NCI-H2227 treated with DMSO at 0.1 percent for 48 hours (cell line): Measurements from ENCODE around the gene ABCB6.

Experiments used
- DNase-seq: peaks from one replicate; lab custom pipeline; 2025; lab: John Stamatoyannopoulos, UW

ABCB6 gene

DNA sequence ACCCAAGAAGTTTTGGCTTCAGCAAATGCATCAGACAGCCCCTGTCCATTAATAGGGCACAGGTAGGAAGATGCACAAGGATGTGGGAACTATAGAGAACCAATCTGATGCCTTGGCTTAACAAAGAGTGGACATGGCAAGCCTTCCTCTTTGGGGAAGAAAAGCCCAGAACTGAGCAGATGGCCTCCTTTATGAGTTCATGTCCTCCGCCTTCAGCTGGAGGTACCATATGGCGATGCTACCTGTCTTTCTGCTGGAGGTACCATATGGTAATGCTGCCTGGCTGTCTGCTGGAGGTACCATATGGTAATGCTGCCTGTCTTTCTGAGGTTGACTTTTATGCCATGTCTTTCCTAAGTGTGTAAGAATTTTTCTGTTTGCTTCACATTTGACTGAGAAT lies 34.6 kb downstream of the ABCB6 start:
- no peak for DNase-seq

DNA sequence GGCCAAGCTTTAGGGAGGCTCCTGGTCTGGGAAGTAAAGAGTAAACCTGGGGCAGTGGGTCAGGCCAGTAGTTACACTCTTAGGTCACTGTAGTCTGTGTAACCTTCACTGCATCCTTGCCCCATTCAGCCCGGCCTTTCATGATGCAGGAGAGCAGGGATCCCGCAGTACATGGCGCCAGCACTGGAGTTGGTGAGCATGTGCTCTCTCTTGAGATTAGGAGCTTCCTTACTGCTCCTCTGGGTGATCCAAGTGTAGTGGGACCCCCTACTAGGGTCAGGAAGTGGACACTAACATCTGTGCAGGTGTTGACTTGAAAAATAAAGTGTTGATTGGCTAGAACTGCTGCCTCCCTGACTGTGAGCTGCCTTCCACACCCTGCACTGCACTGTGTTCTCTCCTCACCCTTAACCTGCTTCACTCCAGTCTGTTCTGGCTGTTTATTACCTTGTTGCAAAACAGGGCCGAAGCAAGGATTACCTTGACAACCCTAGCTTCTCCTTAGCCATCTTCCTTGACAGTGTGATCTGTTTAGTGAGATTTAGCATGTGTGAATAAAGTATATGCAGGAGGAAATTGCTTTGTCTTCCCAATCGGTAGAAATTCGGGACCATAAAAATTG lies 35.5 kb downstream of the ABCB6 start:
- DNase-seq, result no peak

DNA sequence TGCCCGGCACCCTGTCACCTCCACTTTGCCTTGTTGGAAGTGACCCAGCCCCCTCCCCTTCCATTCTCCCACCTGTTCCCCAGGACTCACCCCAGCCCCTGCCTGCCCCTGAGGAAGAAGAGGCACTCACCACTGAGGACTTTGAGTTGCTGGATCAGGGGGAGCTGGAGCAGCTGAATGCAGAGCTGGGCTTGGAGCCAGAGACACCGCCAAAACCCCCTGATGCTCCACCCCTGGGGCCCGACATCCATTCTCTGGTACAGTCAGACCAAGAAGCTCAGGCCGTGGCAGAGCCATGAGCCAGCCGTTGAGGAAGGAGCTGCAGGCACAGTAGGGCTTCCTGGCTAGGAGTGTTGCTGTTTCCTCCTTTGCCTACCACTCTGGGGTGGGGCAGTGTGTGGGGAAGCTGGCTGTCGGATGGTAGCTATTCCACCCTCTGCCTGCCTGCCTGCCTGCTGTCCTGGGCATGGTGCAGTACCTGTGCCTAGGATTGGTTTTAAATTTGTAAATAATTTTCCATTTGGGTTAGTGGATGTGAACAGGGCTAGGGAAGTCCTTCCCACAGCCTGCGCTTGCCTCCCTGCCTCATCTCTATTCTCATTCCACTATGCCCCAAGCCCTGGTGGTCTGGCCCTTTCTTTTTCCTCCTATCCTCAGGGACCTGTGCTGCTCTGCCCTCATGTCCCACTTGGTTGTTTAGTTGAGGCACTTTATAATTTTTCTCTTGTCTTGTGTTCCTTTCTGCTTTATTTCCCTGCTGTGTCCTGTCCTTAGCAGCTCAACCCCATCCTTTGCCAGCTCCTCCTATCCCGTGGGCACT lies 36.2 kb downstream of the ABCB6 start:
- DNase-seq, result no peak

DNA sequence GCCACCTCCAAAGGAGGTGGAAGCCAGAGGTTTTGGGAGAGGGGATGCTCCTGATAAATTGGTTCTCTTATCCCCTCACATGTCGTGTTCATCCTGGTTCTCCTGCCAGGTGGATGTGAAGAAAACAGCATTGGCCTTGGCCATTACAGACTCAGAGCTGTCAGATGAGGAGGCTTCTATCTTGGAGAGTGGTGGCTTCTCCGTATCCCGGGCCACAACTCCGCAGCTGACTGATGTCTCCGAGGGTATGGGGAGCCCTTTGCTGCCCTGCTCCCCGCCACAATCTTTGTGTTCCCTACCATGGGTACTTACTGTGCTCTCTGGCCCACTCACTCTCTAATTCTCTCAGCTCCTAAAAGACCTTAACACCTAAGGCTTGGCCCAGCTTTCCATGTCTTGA lies 37.2 kb downstream of the ABCB6 start:
- DNase-seq, result no peak

DNA sequence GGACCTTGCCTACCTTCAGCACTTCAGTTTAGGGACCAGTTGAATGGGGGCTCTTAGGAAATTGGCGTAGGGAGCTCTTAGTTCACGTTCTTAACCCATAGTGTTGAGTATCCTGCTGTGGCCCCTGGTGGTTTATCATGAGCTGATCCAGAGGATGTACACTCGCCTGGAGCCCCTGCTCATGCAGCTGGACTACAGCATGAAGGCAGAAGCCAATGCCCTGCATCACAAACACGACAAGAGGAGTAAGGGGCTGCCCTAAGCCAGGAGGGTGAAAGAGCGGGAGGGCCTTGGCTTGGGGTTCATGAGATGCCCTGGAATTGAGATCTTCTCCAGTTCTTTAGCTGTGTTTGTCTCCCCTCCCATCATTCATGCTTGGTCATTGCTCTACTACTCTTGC lies 37.8 kb downstream of the ABCB6 start:
- no peak for DNase-seq

DNA sequence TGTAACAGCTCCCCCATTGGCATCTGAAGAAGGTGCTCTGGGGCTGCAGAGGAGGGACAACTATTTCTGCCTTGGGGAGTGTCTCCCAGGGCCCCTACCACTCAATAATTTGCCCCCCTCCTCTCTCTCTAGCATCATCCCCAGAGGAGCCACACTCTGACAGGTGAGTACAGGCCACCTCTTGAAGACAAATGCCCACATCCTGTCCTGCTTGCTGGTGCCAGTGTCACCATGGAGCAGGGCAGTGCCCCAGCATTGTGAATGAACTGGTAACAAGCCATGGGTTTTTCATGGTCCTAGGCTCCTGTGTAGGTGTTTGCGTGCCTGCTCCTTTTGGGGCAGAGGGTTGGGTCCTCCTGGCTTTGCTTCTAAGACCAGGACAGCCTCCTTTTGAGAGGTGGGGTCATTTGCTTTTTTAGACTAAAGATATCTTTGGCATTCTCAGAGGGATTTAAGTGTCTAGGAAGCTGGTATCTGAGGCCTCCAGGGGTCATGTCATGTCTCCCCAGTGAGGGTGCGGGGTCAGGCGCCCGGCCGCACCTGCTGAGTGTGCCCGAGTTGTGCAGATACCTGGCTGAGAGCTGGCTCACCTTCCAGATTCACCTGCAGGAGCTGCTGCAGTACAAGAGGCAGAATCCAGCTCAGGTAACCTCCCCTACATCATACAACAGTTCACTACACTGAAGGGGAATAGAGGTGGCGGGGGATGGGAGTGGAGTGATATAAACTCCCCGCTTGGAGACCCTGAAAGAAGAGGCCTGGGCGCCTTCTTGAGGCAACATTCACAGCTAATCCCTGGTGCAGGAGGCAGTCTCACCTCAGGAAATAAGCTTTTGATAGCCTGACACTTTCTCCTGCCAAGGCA lies 38.9 kb downstream of the ABCB6 start:
- DNase-seq, result no peak

DNA sequence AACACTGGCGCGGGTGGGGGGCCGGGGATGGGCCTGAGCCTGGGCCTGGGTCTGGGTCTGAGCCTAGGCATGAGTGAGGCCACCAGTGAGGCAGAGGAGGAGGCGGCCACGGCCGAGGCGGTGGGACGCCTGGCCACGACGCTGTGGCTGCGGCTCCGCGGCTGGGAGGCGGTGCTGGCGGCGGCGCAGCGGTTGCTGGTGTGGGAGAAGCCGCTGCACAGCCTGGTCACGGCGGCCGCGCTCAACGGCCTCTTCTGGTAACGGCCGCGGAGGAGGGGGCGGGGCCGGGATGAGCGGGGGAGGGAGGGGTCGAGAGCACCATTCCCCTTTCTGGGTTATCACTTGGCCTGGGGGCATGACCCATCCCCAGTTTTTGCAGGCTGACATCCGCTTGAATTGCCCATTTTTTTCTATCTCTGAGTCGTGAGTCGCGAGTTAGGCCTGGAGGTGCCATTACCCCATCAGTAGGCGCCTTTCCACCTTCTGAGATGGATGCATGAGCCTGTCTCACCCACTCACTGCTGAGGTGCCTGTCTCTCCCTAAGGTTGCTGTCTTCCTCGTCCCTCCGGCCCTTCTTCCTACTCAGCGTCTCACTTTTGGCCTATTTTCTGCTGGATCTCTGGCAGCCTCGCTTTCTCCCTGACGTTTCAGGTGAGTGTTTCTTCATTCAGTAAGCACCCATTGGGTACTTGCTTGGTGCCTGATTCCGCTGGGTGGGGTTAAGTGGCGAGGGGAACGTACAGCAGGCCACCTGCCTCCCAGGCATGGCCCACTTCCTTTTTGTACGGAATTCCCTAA lies 40.2 kb downstream of the ABCB6 start:
- DNase-seq, result peak; percentile 31

DNA sequence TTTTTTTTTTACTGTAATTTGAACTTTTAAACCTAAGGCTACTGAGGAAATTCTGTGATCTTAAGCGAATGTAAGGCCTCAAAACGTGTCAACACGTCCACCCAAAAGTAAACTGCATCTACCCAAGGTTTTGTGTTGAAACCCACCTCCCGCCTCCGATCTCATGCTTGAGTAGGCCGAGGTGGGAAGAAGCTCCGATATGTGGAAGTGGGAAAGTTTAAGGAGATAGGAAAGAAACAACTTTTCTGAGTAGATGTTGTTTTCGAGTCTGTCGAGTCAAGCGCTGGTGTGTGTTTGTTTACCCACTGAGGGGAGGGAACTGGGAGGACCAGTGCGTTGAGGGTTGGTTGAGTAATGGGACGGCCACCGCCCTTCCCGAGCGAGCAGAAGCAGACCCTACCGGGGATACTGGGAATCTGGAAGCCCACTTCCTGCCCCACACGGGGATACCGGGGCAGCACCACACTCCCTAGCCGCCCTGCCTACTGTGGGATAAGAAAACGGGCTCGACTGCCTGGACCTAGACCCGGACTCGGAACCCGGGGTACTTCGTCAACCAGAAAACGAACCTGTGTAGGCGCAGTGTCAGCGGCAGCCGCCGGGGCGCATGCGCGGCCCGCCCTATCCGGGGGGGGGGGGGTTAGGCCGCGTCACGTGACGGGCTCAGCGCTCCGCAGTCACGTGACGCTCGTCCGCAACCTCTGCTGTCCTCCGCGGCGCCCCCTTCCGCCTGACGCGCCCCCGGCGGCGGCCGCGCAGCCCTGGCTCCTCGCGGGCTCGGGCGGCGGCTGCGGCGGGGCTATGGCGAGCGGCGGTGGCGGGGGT lies 41.0 kb downstream of the ABCB6 start, which contains the start of gene RETREG2:
TSS of gene RETREG2 (plus strand) at position 724 of the 825 bp plus-strand sequence. CDS start at position 802, 78 bp downstream.
- peak; percentile 89 for DNase-seq

DNA sequence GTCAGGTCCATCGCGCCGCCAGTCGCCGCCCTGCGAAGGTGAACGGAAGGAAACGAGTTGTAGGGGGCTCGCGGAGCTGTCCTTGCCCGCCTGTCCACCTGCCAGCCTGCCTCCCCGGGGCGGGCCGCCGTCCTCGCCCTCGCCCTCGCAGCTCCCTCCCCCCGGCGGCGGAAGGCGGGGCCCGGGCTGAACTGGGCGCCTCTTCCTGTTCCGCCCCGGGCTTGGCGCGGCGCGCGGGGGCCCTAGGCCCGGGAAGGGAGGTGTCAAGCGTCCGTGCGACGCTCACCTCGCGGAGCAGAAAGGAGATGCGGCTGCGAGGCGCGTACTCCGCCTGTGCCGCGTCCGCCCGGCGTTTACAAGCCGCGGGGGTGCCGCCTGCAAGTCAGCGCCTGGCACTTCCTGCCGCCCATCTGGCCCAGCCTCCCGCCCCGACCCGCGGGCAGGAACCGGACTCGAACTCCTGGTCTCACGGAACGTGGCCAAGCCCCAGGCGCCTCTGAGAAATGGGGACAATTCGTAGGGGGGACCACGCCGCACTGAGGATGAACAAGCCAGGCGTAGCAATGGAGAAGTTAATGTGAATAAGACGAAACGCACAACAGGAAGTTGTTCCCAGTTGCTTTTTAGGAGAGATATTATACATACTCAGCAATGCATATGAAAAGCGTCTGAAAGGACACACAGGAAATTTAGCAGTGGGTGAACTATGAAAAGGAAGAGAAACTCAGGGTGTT lies 41.8 kb downstream of the ABCB6 start, which contains the start of gene CNPPD1:
TSS of gene CNPPD1 (minus strand) at position 108 of the 734 bp plus-strand sequence. CDS start at position 11, 97 bp downstream.
- peak; percentile 77 for DNase-seq

DNA sequence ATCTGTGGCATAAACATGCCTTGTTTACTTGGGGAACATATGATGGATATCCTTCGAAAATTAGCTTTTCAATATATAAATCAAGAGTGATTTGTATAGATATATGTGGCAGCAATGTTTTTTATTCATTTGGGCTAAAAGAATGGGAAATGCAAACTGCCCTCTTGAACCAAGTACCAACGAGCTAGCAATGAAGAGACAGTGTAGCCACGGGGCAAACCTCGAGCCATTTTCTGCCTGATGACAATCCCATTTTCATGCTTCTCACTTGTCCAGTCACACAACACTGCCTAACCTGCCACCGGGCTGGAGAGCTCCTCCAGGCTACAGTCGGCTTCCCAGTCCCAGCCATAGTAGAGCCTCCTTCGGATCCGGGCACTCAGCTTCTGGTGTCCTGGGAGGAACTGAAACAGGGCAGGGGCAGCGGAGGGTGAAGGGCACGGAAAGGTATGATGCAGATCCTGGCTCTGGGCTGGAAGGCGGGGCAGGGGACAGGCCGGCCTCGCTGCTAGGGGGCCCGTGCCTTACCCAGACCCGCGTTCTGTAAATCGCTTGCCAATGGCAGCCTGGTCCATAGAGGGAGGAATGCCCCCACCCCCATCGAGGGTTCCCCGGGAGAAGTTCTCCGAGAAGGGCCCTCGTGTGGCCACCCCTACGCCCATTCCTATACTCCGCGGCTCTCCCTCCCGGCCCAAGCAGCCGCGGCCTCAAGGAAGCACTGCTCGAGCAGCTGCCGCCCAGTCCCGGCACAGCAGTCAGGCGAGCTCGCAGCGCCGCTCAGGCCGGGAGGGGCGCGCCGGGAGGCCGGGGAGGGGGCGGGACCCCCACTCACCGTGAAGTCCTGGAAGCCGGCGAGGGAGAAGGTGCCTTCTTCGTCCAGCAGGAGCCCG lies 42.6 kb downstream of the ABCB6 start:
- DNase-seq, result no peak

DNA sequence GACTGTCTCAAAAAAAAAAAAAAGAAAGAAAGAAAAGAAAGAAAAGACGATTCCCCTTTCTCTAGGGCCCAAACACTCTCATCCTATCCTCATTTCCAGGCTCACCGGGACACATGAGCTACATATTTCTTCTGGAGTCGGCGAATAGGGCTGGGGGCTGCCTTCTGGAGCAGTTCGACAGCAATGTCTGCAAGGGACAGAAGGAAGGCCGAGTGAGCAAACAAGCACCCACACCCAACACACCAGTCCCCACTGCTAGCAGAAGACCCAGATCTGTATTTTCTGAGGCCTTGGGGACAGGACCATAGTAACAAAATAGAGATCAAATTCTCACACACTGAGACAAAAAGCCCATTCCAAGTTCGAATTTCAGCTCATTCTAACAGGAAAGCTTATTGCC lies 43.3 kb downstream of the ABCB6 start:
- DNase-seq, result no peak

DNA sequence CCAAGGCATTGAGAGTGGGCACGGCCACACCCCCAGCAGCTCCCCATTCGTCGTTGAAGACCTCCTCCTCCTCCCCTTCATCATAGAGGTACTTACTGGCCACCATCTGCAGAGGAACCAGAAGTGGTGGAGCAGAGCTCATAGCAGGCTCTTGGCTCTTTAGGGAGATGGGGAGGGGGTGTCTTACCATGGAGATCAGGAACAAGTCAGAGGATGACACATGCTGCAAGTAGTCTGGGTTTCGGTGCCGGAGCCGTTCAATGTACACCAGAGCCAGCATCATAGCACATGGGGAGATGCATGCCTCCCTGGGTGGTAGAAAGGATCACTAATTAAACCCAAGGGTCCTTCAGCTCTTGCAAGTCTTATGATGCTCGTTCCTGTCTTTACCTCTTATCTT lies 44.0 kb downstream of the ABCB6 start:
- no peak for DNase-seq

DNA sequence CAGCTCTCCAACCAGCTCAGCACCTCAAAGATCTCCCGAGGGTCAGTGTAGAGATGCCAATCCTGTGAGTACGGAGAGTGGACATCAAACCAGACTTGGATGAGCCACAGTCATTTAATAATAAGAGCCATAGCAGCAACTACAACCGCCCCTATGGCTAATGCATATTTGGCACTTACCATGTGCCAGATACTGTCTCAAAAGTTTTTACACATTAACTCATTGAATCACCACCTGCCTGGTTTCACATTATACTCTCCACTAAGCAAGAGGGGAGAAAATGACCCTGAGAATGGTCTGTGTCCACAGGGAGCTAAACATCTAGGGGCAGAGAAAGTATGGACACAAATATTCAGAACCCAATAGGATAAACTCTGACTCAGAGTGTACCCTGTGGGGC lies 44.6 kb downstream of the ABCB6 start:
- DNase-seq, result no peak

DNA sequence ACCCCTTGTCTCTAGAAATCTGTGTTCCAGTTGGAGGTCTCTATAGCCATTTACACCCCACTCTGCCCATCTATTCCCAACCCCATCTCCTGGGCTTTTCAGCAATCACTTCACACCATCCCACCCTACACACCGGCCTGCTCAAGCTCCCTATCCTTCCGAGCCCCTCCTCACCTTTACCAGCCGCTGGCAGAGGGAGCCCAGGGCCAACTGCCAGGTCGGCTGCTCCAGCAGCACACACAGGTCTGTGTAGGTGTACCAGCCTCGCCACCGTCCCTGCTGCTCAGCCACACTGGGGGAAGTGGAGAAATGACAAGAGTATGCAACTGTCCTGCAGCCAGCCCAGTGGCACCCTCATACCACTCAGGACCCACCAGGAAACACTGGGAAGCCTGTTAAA lies 45.6 kb downstream of the ABCB6 start:
- DNase-seq, result no peak

DNA sequence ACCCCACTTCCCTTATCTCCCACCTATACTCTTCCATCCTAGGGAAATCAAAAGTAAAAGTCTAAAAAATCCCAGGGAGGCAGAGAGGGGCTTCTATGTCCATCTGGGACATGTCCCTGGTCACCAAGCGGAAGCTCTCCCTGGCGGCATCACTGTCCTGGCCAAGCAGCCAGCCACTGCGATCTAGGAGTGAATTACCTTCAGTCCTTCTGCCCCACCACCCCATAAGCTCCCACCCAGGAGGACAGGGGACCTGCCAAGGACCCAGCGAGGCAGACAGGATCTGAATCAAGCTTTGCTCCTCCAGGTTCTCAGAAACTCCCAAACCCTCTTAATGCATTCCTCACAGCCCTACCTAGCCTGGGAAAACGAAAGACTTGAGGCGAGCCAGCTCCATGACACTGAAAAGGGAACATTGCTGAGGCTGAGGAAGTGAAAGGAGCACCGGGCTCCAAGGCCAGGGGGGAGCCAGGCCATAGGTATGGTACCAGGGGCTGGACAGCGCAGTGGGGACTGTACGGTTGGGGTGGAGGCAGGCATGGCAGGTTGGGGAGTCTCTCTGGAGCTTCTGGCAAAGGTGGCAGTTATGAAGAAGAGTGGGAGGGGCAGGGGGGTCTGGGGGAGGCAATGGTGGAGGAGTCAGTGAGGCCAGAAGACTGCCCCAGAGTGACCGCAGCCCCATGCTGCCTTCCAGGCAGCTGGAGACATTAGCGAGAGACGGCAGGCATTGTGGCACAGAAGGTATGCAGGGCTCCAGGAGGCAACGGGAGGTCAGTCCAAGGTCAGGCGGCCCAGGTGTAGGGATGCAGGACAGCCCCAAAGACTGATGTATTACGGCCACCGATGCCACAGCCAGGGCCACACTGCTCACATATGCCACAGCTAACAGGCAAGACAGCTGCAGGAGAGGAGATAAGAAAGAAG lies 46.3 kb downstream of the ABCB6 start:
- no peak for DNase-seq

DNA sequence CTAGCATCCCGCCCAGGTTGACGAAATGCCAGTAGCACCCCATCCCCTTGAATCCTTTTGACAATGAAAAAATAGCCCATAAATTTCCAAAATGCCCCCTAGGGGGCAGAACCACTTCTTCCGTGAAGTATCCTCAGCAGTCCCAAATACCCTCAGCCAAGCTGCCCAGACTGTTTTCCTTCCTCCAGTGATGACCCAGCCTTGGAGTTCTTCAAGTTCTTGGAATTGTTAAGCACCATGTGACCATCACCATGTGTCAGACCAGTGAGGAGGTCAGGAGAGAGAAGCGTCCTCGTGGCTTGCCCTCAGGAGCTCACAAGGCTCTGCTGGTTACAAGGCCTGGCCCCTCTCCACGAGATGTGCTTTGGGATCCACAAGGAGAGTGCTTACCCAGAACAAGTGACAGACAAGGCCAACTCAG lies 47.5 kb downstream of the ABCB6 start:
- peak; percentile 13 for DNase-seq

DNA sequence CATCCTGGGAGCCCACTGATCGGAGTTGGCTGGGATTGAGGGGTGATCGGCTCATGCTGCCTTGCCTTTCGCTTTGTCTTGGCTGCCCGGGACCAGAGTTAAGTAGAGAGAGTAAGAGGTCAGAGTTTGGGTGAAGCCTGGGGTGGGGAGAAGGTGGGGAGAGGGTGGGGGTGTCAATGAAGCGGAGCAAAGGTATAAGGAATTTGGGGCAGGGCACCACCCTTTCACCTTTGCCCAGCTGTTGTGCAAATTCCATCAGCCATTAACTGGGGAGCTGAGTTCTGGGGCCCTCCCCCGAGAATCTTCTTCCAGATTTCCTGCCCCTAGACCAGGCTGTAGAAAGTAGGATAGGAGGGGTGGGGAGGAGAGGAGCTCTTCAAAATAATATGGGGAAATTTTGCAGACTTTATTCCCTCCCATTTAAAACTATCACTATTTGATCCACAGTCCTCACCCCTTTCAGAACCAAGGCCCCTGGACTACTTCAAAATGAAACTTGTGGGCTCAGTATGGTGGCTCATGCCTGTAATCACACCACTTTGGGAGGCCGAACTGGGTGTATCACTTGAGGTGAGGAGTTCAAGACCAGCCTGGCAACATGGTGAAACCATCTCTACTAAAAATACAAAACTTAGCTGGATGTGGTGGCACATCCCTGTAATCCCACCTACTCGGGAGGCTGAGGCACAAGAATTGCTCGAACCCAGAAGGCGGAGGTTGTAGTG lies 48.7 kb downstream of the ABCB6 start, which contains the start of gene SLC23A3:
TSS of gene SLC23A3 (minus strand) at position 100 of the 725 bp plus-strand sequence. CDS start at position 55, 45 bp downstream.
- no peak for DNase-seq
